Upper lobe of left lung (tissue), 6 donors: ENCODE data around the gene CFAP74. TPM values are rescaled to one million over a fixed set of nuclear protein-coding genes. Genes with fewer than 3 reads are reported as not detected.

Experiments used
- ATAC-seq, 2 donors: fragments of 200-7000 bp; cut with Tn5 transposase; one replicate each; pipeline ENCODE4 v1.9.1; 2022; ENCODE audit warnings: mild to moderate bottlenecking in 2 of 2, moderate library complexity in 2 of 2; ENCODE audit not compliant: low FRiP score in 2 of 2
- DNase-seq, 2 donors: peaks; one replicate each; pipeline ENCODE4 v3.0.0-alpha.2; 2019 to 2020
- H3K27ac ChIP-seq, 4 donors: fragments of 200-600 bp; sonication (generic); one replicate each; pipeline ENCODE4 v1.5.1; 2016 to 2019
- H3K27me3 ChIP-seq, 4 donors: fragments of 200-600 bp; sonication (generic); one replicate each; pipeline ENCODE4 v1.5.1; 2017 to 2019
- H3K36me3 ChIP-seq, 4 donors: fragments of 200-600 bp; sonication (generic); one replicate each; pipeline ENCODE4 v1.5.1; 2016 to 2019
- H3K4me1 ChIP-seq, 4 donors: fragments of 200-600 bp; sonication (generic); one replicate each; pipeline ENCODE4 v1.5.1; 2018 to 2019
- H3K4me3 ChIP-seq, 4 donors: fragments of 200-600 bp; sonication (generic); one replicate each; pipeline ENCODE4 v1.5.1; 2017 to 2019; ENCODE audit warnings: mild to moderate bottlenecking in 2 of 4, moderate library complexity in 1 of 4
- H3K9me3 ChIP-seq, 4 donors: fragments of 200-600 bp; sonication (generic); one replicate each; pipeline ENCODE4 v1.5.1; 2018 to 2019
- EP300 ChIP-seq, 4 donors: sonication (generic); formaldehyde crosslinking; IDR thresholded peaks; one replicate each; pipeline ENCODE4 v1.5.1; 2017; ENCODE audit warnings: antibody characterized with exemption in 4 of 4, control low read depth in 2 of 4
- POLR2A ChIP-seq, 4 donors: fragments of 450-650 bp; IDR thresholded peaks; one replicate each; pipeline ENCODE4 v1.5.1; 2016 to 2017; ENCODE audit warnings: antibody characterized with exemption in 4 of 4, mild to moderate bottlenecking in 2 of 4
- POLR2AphosphoS5 ChIP-seq, 2 donors: sonication (generic); formaldehyde crosslinking; IDR thresholded peaks; one replicate each; pipeline ENCODE4 v1.5.1; 2017; ENCODE audit warnings: antibody characterized with exemption in 2 of 2
- WGBS, 2 donors: methylation state at CpG; one replicate each; pipeline ENCODE4 v1.1.5; 2017 to 2018; 5-methylcytosine and 5-hydroxymethylcytosine counted together
- total RNA-seq, 6 donors: library from RNA; depleted of rRNA in 4 of 6; stranded (reverse); fragments of >200 nt in 4 of 6; gene quantifications; one replicate each; pipeline versions ENCODE4 v1.1.0 to v1.2.1, GENCODE V29; 2016 to 2021
- TF ChIP-seq, protein P1 (sequence below), 6 experiments: fragments of 450-650 bp in 4 of 6; fragments of 200-600 bp in 2 of 6; sonication (generic) in 2 of 6; IDR thresholded peaks; one replicate each; pipeline ENCODE4 v1.5.1; 2016 to 2019; ENCODE audit warnings: antibody characterized with exemption in 6 of 6
- donor health status: DM: no; HTN: no; CAD: no; lungs with moderate emphysema.
- donor health status: DM: no; HTN: yes; CAD: no; lungs with severe emphysema.

CFAP74 gene
- total RNA-seq, 6 donors from 2014 or later, result 0.14 to 19.8 (median 6.2) TPM

DNA sequence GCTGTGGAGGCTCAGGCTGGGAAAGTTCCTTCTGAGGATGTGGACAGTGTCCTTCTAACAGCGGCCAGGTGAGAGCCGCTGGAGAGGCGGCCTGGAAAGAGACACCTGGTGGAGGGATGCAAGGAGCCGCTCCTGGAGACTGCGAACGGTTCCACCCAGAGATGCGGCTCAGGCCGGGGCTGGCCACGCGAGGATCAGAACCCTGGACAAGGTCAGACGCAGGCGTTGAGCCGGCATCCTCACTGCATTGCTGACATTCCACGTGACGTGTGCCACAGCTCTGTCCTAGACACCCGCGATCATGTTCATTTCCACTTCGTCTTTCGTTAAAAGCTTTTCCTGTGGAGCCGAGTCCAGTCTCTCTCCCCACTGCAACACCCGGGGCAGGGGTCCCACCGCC, 28.8 kb downstream of the CFAP74 start:
- H3K9me3 ChIP-seq, result no peaks in the 10 kb centered on the region
- TF ChIP-seq POLR2AphosphoS5 (IDR thresholded peaks at IDR 0.05), result no peak
- no peak for TF ChIP-seq EP300 (IDR thresholded peaks at IDR 0.05)
- no peak for TF ChIP-seq POLR2A (IDR thresholded peaks at IDR 0.05)
- TF ChIP-seq, protein P1, sequence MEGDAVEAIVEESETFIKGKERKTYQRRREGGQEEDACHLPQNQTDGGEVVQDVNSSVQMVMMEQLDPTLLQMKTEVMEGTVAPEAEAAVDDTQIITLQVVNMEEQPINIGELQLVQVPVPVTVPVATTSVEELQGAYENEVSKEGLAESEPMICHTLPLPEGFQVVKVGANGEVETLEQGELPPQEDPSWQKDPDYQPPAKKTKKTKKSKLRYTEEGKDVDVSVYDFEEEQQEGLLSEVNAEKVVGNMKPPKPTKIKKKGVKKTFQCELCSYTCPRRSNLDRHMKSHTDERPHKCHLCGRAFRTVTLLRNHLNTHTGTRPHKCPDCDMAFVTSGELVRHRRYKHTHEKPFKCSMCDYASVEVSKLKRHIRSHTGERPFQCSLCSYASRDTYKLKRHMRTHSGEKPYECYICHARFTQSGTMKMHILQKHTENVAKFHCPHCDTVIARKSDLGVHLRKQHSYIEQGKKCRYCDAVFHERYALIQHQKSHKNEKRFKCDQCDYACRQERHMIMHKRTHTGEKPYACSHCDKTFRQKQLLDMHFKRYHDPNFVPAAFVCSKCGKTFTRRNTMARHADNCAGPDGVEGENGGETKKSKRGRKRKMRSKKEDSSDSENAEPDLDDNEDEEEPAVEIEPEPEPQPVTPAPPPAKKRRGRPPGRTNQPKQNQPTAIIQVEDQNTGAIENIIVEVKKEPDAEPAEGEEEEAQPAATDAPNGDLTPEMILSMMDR (IDR thresholded peaks at IDR 0.05), result no peak
- no peak overlapping the region for H3K4me3 ChIP-seq
- H3K4me1 ChIP-seq, result no peaks in the 10 kb centered on the region
- no peaks in the 10 kb centered on the region for H3K27me3 ChIP-seq
- DNase-seq (peak in 1 of 2 donors; percentile 58), ATAC-seq (no peak)
- no peak overlapping the region for H3K27ac ChIP-seq
- WGBS, 2 donors, result 68 to 73% methylated on average over 19 to 22 of the region's 22 CpGs
- H3K36me3 ChIP-seq, result no peaks in the 10 kb centered on the region

GRCh38 chr1:1973716-1974642, 29.6 kb downstream of the CFAP74 start:
- WGBS, 2 donors, result 78 to 83% methylated on average over 21 to 34 of the region's 34 CpGs
- Histone ChIP-seq H3K9me3 (no peaks in the 10 kb centered on the region), H3K4me3 (no peak overlapping the region), H3K27me3 (no peaks in the 10 kb centered on the region), H3K27ac (no peak overlapping the region), H3K4me1 (no peaks in the 10 kb centered on the region), H3K36me3 (no peaks in the 10 kb centered on the region)
- TF ChIP-seq POLR2AphosphoS5 (IDR thresholded peaks at IDR 0.05), result no peak
- TF ChIP-seq, protein P1 (IDR thresholded peaks at IDR 0.05), result no peak
- no peak for TF ChIP-seq EP300 (IDR thresholded peaks at IDR 0.05)
- TF ChIP-seq POLR2A (IDR thresholded peaks at IDR 0.05), result no peak
- no peak for ATAC-seq
- DNase-seq, result peak in 1 of 2 donors; percentile 63

- 54 to 78% methylated on average over 6 to 22 of the region's 22 CpGs for WGBS, 2 donors
- Histone ChIP-seq H3K4me3 (no peak overlapping the region), H3K27me3 (no peaks in the 10 kb centered on the region), H3K36me3 (no peaks in the 10 kb centered on the region), H3K27ac (no peak overlapping the region), H3K4me1 (no peaks in the 10 kb centered on the region), H3K9me3 (no peaks in the 10 kb centered on the region)
- DNase-seq (peak in 1 of 2 donors; percentile 59), ATAC-seq (no peak)
- TF ChIP-seq POLR2A (IDR thresholded peaks at IDR 0.05) (no peak), EP300 (IDR thresholded peaks at IDR 0.05) (no peak), POLR2AphosphoS5 (IDR thresholded peaks at IDR 0.05) (no peak)
- TF ChIP-seq, protein P1 (IDR thresholded peaks at IDR 0.05), result no peak
Measured at GRCh38 chr1:1972976-1973715, 30.4 kb downstream of the CFAP74 start.

DNA sequence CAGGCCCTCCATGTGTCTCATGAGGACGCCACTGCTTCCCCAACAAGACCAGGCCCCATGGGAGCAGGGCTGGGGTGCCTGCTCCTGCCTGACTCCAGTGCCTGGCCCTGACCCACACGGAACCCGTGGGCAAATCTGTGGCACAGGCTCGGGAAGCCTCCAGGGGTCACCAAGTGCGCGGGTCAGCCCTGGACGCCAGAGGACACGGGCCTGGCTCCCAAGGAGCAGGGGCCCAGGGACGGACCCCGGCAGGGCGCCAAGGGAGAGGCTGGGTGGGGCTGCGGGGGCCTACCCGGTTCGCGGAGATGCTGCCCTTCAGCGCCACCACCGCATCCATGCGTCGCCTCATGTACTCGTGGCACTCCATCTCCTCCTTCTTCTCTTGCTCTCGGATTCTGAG, 31.9 kb downstream of the CFAP74 start:
- no peak for ATAC-seq
- H3K36me3 ChIP-seq, result no peaks in the 10 kb centered on the region
- TF ChIP-seq EP300 (IDR thresholded peaks at IDR 0.05) (no peak), POLR2A (IDR thresholded peaks at IDR 0.05) (no peak), POLR2AphosphoS5 (IDR thresholded peaks at IDR 0.05) (no peak)
- TF ChIP-seq, protein P1 (IDR thresholded peaks at IDR 0.05), result no peak
- no peaks in the 10 kb centered on the region for H3K27me3 ChIP-seq
- H3K9me3 ChIP-seq, result no peaks in the 10 kb centered on the region
- H3K4me3 ChIP-seq, result no peak overlapping the region
- WGBS, 2 donors, result 93 to 97% methylated on average over 11 to 21 of the region's 21 CpGs
- H3K27ac ChIP-seq, result no peak overlapping the region
- DNase-seq, result no peak
- H3K4me1 ChIP-seq, result no peaks in the 10 kb centered on the region
